ENCODE data around the gene TRIM41. TPM values are rescaled to one million over a fixed set of nuclear protein-coding genes. Genes with fewer than 3 reads are reported as not detected.
A peak's percentile ranks its signal among the peaks of the same experiment; 100 is the strongest.

Gene TRIM41
- total RNA-seq, 1 experiment from 2014 or later = 57.6 TPM

DNA sequence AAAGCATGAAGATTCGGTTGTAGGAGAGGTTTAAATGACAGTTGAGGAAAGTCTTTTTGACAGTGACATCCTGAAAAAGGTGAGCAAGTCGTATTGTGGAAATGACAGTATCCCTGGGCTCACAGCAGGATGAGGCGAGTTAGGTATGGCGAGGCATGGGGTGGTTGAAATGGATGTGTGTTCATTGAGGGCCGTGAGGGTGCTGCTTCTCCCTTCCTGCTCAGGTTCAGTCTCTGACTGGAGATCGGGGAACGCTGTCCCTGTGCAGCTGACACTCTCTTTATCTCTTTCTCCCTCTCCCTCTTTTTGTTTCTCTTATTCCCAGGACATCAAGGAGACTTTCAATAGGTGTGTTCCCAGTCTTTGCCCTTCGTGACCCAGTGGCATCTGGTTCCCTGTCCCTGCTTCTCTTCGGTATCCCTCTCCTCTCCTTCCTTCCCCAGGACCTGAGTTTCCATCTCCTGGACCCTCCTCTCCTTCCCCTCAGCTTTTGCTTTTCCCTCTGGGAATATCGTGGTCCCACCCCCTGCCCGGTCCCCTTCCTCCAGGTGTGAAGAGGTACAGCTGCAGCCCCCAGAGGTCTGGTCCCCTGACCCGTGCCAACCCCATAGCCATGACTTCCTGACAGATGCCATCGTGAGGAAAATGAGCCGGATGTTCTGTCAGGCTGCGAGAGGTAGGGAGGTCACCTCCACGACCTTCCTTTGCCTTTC is 10.2 kb downstream of the TRIM41 start:
- H4K20me1 ChIP-seq (ENCODE audit: insufficient read depth) = peaks cover 33% of the 10 kb centered on the region
- no peaks in the 10 kb centered on the region for H3K9me3 ChIP-seq (ENCODE audit: insufficient read depth, low read depth)
- intact Hi-C loops (cut with micrococcal nuclease; ENCODE audit: unreplicated experiment) = no loop called here
- H3K27me3 ChIP-seq (ENCODE audit: insufficient read depth, low read depth) = no peaks in the 10 kb centered on the region
- H3K27ac ChIP-seq = no peak overlapping the region
- TF ChIP-seq EZH2 (IDR thresholded peaks at IDR 0.05; ENCODE audit: low read depth) = no peak
- TF ChIP-seq, protein P1, sequence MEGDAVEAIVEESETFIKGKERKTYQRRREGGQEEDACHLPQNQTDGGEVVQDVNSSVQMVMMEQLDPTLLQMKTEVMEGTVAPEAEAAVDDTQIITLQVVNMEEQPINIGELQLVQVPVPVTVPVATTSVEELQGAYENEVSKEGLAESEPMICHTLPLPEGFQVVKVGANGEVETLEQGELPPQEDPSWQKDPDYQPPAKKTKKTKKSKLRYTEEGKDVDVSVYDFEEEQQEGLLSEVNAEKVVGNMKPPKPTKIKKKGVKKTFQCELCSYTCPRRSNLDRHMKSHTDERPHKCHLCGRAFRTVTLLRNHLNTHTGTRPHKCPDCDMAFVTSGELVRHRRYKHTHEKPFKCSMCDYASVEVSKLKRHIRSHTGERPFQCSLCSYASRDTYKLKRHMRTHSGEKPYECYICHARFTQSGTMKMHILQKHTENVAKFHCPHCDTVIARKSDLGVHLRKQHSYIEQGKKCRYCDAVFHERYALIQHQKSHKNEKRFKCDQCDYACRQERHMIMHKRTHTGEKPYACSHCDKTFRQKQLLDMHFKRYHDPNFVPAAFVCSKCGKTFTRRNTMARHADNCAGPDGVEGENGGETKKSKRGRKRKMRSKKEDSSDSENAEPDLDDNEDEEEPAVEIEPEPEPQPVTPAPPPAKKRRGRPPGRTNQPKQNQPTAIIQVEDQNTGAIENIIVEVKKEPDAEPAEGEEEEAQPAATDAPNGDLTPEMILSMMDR (conservative IDR thresholded peaks at IDR 0.05) = no peak
- no peak overlapping the region for H3K4me2 ChIP-seq
- no peak overlapping the region for H2AFZ ChIP-seq
- no peak for DNase-seq
- H3K4me3 ChIP-seq = no peak overlapping the region
- POLR2A ChIA-PET (ENCODE audit: unreplicated experiment) = interaction anchor here (0.5 to 0.6 kb wide), 2 partner anchors 12 to 22 kb away, joined by 4 to 10 read pairs; no protein-coding TSS in a partner anchor
- no peaks in the 10 kb centered on the region for H3K4me1 ChIP-seq (replicated peaks; ENCODE audit: insufficient read depth)
- H3F3A ChIP-seq (ENCODE audit: insufficient read depth, low read depth) = peaks cover 65% of the 10 kb centered on the region
- H3K79me2 ChIP-seq (ENCODE audit: low read depth) = peaks cover 10% of the 10 kb centered on the region
- CTCF ChIA-PET = no interaction called here
- no TSS peak for BruUV-seq (replicated peaks)
- no peaks in the 10 kb centered on the region for H3K9me2 ChIP-seq (ENCODE audit: insufficient read depth)
- peaks cover 30% of the 10 kb centered on the region for H3K36me3 ChIP-seq (ENCODE audit: low read depth)

DNA sequence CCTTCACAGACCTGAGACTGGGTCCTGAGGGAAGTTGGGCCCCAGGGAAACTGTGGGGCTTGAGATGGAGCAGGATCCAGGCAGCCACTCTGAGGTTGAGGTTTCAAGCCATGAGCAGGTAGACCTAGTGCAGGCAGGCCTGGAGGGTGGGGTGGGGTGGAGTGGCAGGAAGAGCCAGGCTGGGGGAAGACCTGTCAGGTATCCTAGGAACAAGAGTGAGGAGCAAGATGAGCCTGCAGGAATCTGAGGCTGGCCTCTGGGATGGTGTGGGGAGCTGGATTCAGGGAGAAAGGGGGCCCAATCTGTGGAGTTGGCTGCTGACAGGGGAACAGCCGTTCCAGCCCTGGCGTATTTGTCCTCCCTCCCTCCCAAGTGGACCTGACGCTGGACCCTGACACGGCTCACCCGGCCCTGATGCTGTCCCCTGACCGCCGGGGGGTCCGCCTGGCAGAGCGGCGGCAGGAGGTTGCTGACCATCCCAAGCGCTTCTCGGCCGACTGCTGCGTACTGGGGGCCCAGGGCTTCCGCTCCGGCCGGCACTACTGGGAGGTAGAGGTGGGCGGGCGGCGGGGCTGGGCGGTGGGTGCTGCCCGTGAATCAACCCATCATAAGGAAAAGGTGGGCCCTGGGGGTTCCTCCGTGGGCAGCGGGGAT is 10.8 kb downstream of the TRIM41 start:
- H3K4me2 ChIP-seq = no peak overlapping the region
- POLR2A ChIA-PET (ENCODE audit: unreplicated experiment) = interaction anchor here (0.6 kb wide), 1 partner anchor 11 kb away, joined by 10 read pairs; no protein-coding TSS in a partner anchor
- H3K27me3 ChIP-seq (ENCODE audit: insufficient read depth, low read depth) = no peaks in the 10 kb centered on the region
- no peak overlapping the region for H3K4me3 ChIP-seq
- no peak overlapping the region for H3K27ac ChIP-seq
- peaks cover 35% of the 10 kb centered on the region for H3K36me3 ChIP-seq (ENCODE audit: low read depth)
- CTCF ChIA-PET = interaction anchor here (0.6 kb wide), 1 partner anchor 938 kb away, joined by 4 read pairs; no protein-coding TSS in a partner anchor
- no TSS peak for BruUV-seq (replicated peaks)
- no peaks in the 10 kb centered on the region for H3K9me2 ChIP-seq (ENCODE audit: insufficient read depth)
- no peak for TF ChIP-seq EZH2 (IDR thresholded peaks at IDR 0.05; ENCODE audit: low read depth)
- TF ChIP-seq, protein P1 (conservative IDR thresholded peaks at IDR 0.05) = no peak
- no peak for DNase-seq
- no peak overlapping the region for H2AFZ ChIP-seq
- intact Hi-C loops (cut with micrococcal nuclease; ENCODE audit: unreplicated experiment) = no loop called here
- H4K20me1 ChIP-seq (ENCODE audit: insufficient read depth) = peaks cover 40% of the 10 kb centered on the region
- peaks cover 66% of the 10 kb centered on the region for H3F3A ChIP-seq (ENCODE audit: insufficient read depth, low read depth)
- H3K79me2 ChIP-seq (ENCODE audit: low read depth) = peaks cover 16% of the 10 kb centered on the region
- H3K9me3 ChIP-seq (ENCODE audit: insufficient read depth, low read depth) = no peaks in the 10 kb centered on the region
- H3K4me1 ChIP-seq (replicated peaks; ENCODE audit: insufficient read depth) = no peaks in the 10 kb centered on the region

DNA sequence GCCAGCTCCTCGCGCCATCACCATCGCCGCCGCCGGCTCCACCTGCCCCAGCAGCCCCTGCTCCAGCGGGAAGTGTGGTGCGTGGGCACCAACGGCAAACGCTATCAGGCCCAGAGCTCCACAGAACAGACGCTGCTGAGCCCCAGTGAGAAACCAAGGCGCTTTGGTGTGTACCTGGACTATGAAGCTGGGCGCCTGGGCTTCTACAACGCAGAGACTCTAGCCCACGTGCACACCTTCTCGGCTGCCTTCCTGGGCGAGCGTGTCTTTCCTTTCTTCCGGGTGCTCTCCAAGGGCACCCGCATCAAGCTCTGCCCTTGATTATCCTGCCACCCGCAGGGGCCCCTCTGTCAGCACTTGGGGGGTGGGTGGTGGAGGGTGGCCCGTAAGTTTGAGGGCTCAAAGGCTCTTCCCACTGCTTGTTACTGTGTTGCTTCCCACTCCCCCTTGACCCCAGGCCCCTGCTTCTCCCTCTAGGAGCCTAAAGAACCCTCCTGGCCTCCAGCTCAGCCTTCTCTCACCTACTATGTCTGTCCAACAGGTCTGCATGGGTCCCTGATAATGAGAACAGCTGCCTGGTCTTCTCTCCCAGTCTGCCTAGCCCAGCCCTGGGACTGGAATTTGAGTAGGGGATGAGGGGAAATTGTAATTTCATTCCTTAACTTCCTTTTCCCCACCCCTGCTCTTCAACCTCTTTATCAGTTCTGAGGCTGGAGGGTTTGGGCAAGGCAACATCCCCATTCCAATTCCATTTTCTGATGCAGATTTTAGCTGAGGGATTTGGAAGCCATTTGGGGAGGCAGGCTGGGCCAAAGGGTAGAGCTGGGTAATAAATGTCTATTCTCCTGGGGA is 11.6 kb downstream of the TRIM41 start:
- Histone ChIP-seq H3K4me1 (replicated peaks; ENCODE audit: insufficient read depth) (no peaks in the 10 kb centered on the region), H4K20me1 (ENCODE audit: insufficient read depth) (peaks cover 45% of the 10 kb centered on the region), H3K27ac (peak overlapping the region; percentile 45), H3K4me2 (no peak overlapping the region), H3K79me2 (ENCODE audit: low read depth) (peaks cover 22% of the 10 kb centered on the region), H3K27me3 (ENCODE audit: insufficient read depth, low read depth) (no peaks in the 10 kb centered on the region), H3K4me3 (no peak overlapping the region), H3K9me3 (ENCODE audit: insufficient read depth, low read depth) (no peaks in the 10 kb centered on the region), H3F3A (ENCODE audit: insufficient read depth, low read depth) (peaks cover 69% of the 10 kb centered on the region), H3K9me2 (ENCODE audit: insufficient read depth) (no peaks in the 10 kb centered on the region), H2AFZ (no peak overlapping the region), H3K36me3 (ENCODE audit: low read depth) (peaks cover 36% of the 10 kb centered on the region)
- TF ChIP-seq EZH2 (IDR thresholded peaks at IDR 0.05; ENCODE audit: low read depth) = no peak
- intact Hi-C loops (cut with micrococcal nuclease; ENCODE audit: unreplicated experiment) = no loop called here
- no peak for DNase-seq
- POLR2A ChIA-PET (ENCODE audit: unreplicated experiment) = interaction anchor here (0.6 kb wide), 1 partner anchor 374 kb away, joined by 23 read pairs; no protein-coding TSS in a partner anchor
- no TSS peak for BruUV-seq (replicated peaks)
- CTCF ChIA-PET = interaction anchor here (0.5 to 0.6 kb wide), 3 partner anchors 366 to 939 kb away, joined by 3 to 4 read pairs (median 3); no protein-coding TSS in a partner anchor
